Choroid plexus epithelial cell (primary cell): ENCODE results near the gene IL36RN.

Experiments used
- DNase-seq: peaks from one replicate; pipeline ENCODE4 v3.0.0-alpha.2; 2010; ENCODE audit warnings: low read depth
- H3K4me3 ChIP-seq: 2 replicates; pipeline ENCODE4 v1.5.1; 2011; ENCODE audit warnings: low read depth, mild to moderate bottlenecking, control low read depth, low read length, moderate library complexity
- TF ChIP-seq, protein P1 (sequence below): conservative IDR thresholded peaks from 2 replicates; pipeline ENCODE4 v1.5.1; 2011; ENCODE audit warnings: low read depth, mild to moderate bottlenecking, control low read depth, inconsistent platforms, low read length, moderate library complexity

The IL36RN gene

GRCh38 chr2:113061896-113062770 lies 3.1 kb downstream of the IL36RN start:
- no peak overlapping the region for H3K4me3 ChIP-seq
- TF ChIP-seq, protein P1, sequence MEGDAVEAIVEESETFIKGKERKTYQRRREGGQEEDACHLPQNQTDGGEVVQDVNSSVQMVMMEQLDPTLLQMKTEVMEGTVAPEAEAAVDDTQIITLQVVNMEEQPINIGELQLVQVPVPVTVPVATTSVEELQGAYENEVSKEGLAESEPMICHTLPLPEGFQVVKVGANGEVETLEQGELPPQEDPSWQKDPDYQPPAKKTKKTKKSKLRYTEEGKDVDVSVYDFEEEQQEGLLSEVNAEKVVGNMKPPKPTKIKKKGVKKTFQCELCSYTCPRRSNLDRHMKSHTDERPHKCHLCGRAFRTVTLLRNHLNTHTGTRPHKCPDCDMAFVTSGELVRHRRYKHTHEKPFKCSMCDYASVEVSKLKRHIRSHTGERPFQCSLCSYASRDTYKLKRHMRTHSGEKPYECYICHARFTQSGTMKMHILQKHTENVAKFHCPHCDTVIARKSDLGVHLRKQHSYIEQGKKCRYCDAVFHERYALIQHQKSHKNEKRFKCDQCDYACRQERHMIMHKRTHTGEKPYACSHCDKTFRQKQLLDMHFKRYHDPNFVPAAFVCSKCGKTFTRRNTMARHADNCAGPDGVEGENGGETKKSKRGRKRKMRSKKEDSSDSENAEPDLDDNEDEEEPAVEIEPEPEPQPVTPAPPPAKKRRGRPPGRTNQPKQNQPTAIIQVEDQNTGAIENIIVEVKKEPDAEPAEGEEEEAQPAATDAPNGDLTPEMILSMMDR, result no peak
- DNase-seq, result no peak

DNA sequence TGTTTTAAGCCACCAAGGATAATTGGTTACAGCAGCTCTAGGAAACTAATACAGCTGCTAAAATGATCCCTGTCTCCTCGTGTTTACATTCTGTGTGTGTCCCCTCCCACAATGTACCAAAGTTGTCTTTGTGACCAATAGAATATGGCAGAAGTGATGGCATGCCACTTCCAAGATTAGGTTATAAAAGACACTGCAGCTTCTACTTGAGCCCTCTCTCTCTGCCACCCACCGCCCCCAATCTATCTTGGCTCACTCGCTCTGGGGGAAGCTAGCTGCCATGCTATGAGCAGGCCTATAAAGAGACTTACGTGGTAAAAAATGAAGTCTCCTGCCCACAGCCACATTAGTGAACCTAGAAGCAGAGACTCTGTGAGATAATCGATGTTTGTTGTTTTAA lies 5.3 kb downstream of the IL36RN start:
- TF ChIP-seq, protein P1, result no peak
- no peak overlapping the region for H3K4me3 ChIP-seq
- no peak for DNase-seq

DNA sequence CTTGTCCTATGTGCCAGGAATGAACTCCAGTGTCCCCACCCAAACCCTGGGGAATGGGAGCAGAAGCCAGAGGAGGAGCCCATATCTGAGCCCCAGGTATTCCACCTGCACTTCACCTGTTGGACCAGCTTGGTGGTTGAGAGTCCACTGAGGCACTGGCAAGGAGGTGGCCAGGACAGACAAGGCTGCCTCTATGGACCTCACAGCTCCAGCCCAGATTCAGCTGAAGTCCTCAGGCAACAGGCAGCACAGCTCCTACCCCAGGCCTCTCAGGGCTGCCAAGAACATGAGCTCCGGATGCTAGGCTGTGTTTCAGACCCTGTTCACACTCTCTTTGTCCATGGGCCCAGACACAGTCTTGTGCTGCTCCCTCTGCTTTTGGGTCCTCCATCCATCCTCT lies 5.9 kb downstream of the IL36RN start:
- DNase-seq, result no peak
- TF ChIP-seq, protein P1, result no peak
- H3K4me3 ChIP-seq, result no peak overlapping the region

DNA sequence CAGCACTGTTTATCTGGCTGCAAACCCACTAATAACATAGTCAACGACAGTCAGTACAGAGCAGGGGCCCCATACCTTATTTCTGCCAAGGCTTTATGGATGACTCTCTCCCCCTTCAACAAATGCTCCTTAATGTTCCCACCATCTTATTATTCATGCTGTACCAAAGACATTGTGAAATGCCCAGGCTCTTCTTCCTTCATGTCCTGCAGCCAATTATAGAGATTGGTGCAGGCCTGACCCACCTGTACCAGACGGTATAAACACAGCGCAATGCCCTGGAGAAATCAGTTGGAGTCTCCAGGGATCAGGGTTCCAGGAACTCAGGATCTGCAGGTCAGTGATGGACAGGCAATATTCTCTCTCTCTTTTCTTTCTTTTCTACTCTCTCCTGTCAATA lies 8.7 kb downstream of the IL36RN start, which contains the start of gene IL1F10:
IL1F10 (plus strand) TSS at position 290 of the 400 bp plus-strand sequence. CDS start 4,769 bp downstream, outside the sequence.
- H3K4me3 ChIP-seq, result no peak within 1 kb of the TSS
- no peak for DNase-seq
- TF ChIP-seq, protein P1, result no peak

GRCh38 chr2:113068249-113068648 lies 9.3 kb downstream of the IL36RN start:
- TF ChIP-seq, protein P1, result no peak
- no peak overlapping the region for H3K4me3 ChIP-seq
- DNase-seq, result no peak

DNA sequence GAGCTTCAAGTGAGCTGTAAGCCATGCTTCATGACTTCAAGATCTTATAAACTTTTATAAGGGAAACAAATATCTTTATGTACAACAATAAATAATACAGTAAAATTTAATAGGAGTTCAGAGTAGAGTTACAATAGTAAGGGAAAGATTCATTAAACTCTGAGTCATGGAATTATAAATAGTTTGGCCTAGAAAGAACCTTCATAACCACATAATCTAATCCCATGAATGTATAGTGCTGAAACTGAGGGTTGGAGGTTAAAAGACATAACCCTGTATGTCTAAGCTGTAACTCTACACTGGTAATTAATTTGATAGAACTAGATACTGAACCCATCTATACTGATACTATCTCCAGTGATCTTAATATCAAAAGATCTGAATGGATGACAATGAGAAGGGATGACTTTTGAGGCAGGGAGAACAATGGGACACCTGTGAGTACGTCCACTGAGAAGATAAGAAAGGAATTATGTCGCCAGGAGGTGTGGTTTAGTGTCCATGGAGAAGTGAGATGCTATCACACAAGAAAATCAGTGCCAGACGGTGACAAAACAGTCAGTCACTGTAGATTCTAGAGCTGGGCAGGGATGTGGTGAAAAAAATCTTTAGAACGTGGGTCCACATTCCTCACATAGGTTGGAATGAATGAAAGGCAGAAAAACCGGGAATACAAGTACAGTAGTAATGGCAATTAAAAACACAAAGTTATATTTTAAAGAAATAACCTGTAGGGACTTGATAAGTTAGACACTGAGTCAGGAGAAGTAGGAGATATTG lies 9.9 kb downstream of the IL36RN start:
- TF ChIP-seq, protein P1, result no peak
- no peak for DNase-seq
- H3K4me3 ChIP-seq, result no peak overlapping the region
